Peyer's patch (tissue), 4 donors: ENCODE measurements around the gene ZFP91. TPM values are rescaled to one million over a fixed set of nuclear protein-coding genes. Genes with fewer than 3 reads are reported as not detected.

ENCODE experiments used
- DNase-seq, 3 donors: peaks; one replicate each; pipeline ENCODE4 v3.0.0-alpha.2; 2017 to 2019
- H3K27ac ChIP-seq, 4 donors: fragments of 200-600 bp; sonication (generic); one replicate each; pipeline ENCODE4 v1.5.1; 2016 to 2019
- H3K27me3 ChIP-seq, 2 donors: fragments of 200-600 bp; sonication (generic); one replicate each; pipeline ENCODE4 v1.5.1; 2019
- H3K36me3 ChIP-seq, 3 donors: fragments of 200-600 bp; sonication (generic); one replicate each; pipeline ENCODE4 v1.5.1; 2016 to 2019
- H3K4me1 ChIP-seq, 4 donors: fragments of 200-600 bp; sonication (generic); one replicate each; pipeline ENCODE4 v1.5.1; 2016 to 2019
- H3K4me3 ChIP-seq, 4 donors: fragments of 200-600 bp; sonication (generic); 1 replicate in 3 of 4; 2 replicates in 1 of 4; pipeline ENCODE4 v1.5.1; 2016 to 2019; ENCODE audit warnings: mild to moderate bottlenecking in 1 of 4
- H3K9me3 ChIP-seq, 4 donors: fragments of 200-600 bp; sonication (generic); one replicate each; pipeline ENCODE4 v1.5.1; 2016 to 2019; ENCODE audit warnings: mild to moderate bottlenecking in 1 of 4
- POLR2A ChIP-seq, 2 donors: fragments of 450-650 bp; IDR thresholded peaks; one replicate each; pipeline ENCODE4 v1.5.1; 2017; ENCODE audit warnings: antibody characterized with exemption in 2 of 2, mild to moderate bottlenecking in 2 of 2, moderate library complexity in 2 of 2
- total RNA-seq, 4 donors: library from RNA; depleted of rRNA; stranded (reverse); fragments of >200 nt; gene quantifications; one replicate each; pipeline ENCODE4 v1.1.0, GENCODE V29; 2016
- TF ChIP-seq, protein P1 (sequence below), 6 experiments: fragments of 450-650 bp in 4 of 6; fragments of 200-600 bp in 2 of 6; sonication (generic) in 1 of 6; IDR thresholded peaks; one replicate each; pipeline ENCODE4 v1.5.1; 2017 to 2019; ENCODE audit warnings: antibody characterized with exemption in 6 of 6, mild to moderate bottlenecking in 3 of 6, moderate library complexity in 1 of 6

The ZFP91 gene, protein sequence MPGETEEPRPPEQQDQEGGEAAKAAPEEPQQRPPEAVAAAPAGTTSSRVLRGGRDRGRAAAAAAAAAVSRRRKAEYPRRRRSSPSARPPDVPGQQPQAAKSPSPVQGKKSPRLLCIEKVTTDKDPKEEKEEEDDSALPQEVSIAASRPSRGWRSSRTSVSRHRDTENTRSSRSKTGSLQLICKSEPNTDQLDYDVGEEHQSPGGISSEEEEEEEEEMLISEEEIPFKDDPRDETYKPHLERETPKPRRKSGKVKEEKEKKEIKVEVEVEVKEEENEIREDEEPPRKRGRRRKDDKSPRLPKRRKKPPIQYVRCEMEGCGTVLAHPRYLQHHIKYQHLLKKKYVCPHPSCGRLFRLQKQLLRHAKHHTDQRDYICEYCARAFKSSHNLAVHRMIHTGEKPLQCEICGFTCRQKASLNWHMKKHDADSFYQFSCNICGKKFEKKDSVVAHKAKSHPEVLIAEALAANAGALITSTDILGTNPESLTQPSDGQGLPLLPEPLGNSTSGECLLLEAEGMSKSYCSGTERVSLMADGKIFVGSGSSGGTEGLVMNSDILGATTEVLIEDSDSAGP
- total RNA-seq: 10 to 100 TPM; 42.4 to 58.3 (median 45.9) TPM

DNA sequence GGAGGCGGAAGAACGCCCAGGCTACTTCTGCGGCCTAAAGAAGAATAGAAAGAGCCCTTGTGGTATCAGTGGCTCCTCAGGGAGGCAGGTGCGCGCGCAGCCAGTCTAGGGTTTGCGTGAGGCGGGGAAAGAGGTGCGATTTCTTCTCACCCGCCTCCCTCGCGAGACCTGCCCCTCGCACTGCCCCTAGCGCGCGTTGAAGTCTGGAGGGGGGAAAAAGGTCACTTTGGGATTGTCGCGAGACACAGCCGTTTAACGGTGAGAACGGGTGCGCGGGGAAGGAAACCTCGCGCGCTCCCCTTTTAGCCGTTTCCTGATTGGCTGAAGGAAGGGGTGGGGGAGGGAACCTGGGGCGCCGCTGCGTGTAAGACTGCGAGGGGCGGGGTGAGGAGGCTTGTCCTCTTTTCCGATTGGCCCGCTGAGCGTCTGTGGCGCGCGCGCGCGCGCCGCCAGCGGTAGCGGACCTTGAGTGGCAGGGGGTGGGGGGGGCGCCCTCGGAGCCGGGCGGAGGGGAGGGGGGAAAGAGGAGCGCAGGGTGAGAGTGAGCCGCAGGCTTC lies at the start of gene ZFP91:
Gene ZFP91, plus strand, starts transcription at position 429 of the 557 bp plus-strand sequence. CDS start 219 bp downstream, outside the sequence.
- TF ChIP-seq POLR2A (IDR thresholded peaks at IDR 0.05): peak; percentile 73 to 74
- TF ChIP-seq, protein P1, sequence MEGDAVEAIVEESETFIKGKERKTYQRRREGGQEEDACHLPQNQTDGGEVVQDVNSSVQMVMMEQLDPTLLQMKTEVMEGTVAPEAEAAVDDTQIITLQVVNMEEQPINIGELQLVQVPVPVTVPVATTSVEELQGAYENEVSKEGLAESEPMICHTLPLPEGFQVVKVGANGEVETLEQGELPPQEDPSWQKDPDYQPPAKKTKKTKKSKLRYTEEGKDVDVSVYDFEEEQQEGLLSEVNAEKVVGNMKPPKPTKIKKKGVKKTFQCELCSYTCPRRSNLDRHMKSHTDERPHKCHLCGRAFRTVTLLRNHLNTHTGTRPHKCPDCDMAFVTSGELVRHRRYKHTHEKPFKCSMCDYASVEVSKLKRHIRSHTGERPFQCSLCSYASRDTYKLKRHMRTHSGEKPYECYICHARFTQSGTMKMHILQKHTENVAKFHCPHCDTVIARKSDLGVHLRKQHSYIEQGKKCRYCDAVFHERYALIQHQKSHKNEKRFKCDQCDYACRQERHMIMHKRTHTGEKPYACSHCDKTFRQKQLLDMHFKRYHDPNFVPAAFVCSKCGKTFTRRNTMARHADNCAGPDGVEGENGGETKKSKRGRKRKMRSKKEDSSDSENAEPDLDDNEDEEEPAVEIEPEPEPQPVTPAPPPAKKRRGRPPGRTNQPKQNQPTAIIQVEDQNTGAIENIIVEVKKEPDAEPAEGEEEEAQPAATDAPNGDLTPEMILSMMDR (IDR thresholded peaks at IDR 0.05): peak in 3 of 6 experiments; percentile 7 to 9 (median 9)
- Histone ChIP-seq H3K9me3 (no peaks in the 10 kb centered on the region), H3K27ac (peak within 1 kb of the TSS; percentile 98 to 100 (median 100)), H3K36me3 (no peaks in the 10 kb centered on the region), H3K27me3 (no peaks in the 10 kb centered on the region), H3K4me3 (peak within 1 kb of the TSS; percentile 88 to 98 (median 93)), H3K4me1 (peaks cover 0 to 62% (median 16%) of the 10 kb centered on the region in 4 donors)
- peak; percentile 98 to 99 (median 98) for DNase-seq

DNA sequence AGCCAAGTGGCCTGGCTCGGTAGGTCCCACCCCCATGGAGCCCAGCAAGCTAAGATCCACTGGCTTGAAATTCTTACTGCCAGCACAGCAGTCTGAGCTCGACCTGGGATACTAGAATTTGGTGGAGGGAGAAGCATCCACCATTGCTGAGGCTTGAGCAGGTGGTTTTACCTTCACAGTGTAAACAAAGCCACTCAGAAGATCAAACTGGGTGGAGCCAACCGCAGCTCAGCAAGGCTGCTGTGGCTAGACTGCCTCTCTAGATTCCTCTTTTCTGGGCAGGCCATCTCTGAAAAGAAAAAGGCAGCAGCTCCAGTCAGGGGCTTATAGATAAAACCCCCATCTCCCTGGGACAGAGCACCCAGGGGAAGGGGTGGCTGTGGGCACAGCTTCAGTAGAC lies 48.6 kb upstream of the ZFP91 start:
- no peaks in the 10 kb centered on the region for H3K27me3 ChIP-seq
- peak overlapping the region in 2 of 4 donors; percentile 2 to 57 for H3K27ac ChIP-seq
- DNase-seq: peak in 2 of 3 donors; percentile 47 to 53
- no peak overlapping the region for H3K4me3 ChIP-seq
- H3K9me3 ChIP-seq: no peaks in the 10 kb centered on the region
- TF ChIP-seq, protein P1 (IDR thresholded peaks at IDR 0.05): no peak
- H3K36me3 ChIP-seq: peaks cover 0 to 47% (median 0%) of the 10 kb centered on the region in 3 donors
- H3K4me1 ChIP-seq: no peaks in the 10 kb centered on the region

DNA sequence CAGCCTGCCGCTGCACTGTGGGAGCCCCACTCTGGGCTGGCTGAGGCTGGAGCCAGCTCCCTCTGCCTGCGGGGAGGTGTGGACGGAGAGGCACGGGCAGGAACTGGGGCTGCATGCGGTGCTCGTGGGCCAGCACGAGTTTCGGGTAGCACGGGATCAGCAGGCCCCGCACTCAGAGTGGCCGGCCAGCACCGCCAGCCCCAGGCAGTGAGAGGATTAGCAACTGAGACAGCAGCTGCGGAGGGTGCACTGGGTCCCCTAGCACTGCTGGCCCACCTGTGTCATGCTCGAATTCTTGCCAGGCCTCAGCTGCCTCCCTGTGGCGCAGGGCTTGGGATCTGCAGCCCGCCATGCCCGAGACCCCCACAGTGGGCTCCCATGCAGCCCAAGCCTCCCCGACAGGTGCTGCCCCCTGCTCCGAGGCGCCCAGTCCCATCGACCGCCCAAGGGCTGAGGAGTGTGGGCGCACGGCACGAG lies 47.0 kb upstream of the ZFP91 start:
- Histone ChIP-seq H3K36me3 (peaks cover 0 to 45% (median 0%) of the 10 kb centered on the region in 3 donors), H3K27me3 (no peaks in the 10 kb centered on the region)

DNA sequence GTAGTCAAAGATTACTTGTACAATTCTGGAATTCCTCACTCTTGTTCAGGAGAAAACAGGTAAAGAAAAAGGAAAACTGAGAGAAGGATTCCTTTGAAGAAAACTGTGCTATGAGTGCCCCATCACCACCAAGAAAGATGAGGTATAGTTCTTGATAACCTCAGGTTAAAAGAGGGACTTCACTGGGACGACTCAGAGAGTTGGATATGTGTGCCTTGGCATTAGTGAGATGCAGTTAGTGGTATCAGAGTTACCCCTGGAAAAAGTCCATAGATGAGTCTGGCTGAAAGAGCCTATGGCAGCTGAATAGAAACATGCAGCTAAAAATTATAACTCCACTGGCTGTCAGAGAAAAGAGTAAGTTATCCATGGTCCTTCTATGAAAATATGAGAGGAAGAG lies 32.0 kb upstream of the ZFP91 start:
- no peak for DNase-seq
- H3K27me3 ChIP-seq: no peaks in the 10 kb centered on the region
- H3K4me1 ChIP-seq: no peaks in the 10 kb centered on the region
- H3K27ac ChIP-seq: no peak overlapping the region
- TF ChIP-seq POLR2A (IDR thresholded peaks at IDR 0.05): no peak
- TF ChIP-seq, protein P1 (IDR thresholded peaks at IDR 0.05): no peak
- no peak overlapping the region for H3K4me3 ChIP-seq
- no peaks in the 10 kb centered on the region for H3K9me3 ChIP-seq
- H3K36me3 ChIP-seq: peaks cover 0 to 65% (median 0%) of the 10 kb centered on the region in 3 donors

More for the DNA sequence above, 47.0 kb upstream of the ZFP91 start:
- no peak overlapping the region for H3K27ac ChIP-seq
- no peak for DNase-seq
- no peaks in the 10 kb centered on the region for H3K4me1 ChIP-seq
- no peak for TF ChIP-seq POLR2A (IDR thresholded peaks at IDR 0.05)
- TF ChIP-seq, protein P1 (IDR thresholded peaks at IDR 0.05): no peak
- no peak overlapping the region for H3K4me3 ChIP-seq
- H3K9me3 ChIP-seq: no peaks in the 10 kb centered on the region

DNA sequence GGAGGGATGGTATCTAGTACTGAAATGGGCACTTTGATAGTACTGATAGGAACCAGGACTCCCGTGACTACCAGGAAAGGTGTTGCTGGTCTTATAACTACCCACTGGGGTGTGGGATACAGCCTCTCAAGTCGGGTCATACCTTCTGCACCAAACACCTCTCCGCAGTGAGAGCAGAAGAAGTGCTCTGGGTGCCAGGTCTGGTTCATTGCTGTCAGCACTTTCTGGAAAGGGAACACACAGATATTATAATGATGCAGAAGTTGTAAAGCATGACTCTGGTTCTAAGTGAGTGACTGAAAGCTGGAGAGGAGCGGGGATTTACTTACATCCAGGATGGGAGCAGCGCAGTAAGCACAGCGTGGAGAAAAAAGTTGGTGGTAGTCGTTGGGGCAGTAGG lies 29.2 kb upstream of the ZFP91 start:
- Histone ChIP-seq H3K4me3 (no peak overlapping the region), H3K27me3 (no peaks in the 10 kb centered on the region), H3K36me3 (peaks cover 0 to 84% (median 3%) of the 10 kb centered on the region in 3 donors), H3K4me1 (no peaks in the 10 kb centered on the region), H3K9me3 (no peaks in the 10 kb centered on the region), H3K27ac (no peak overlapping the region)
- no peak for DNase-seq
- no peak for TF ChIP-seq POLR2A (IDR thresholded peaks at IDR 0.05)
- TF ChIP-seq, protein P1 (IDR thresholded peaks at IDR 0.05): no peak
